GM21447 (cell line): ENCODE measurements around the gene KRTAP19-1.
"Not testable (repeated sequence)": the region's sequence is repeated elsewhere in the genome, so short reads cannot be mapped to it uniquely, and the experiment has no call there.

ENCODE experiments used
- ATAC-seq: cut with Tn5 transposase; IDR thresholded peaks from one replicate; pipeline ENCODE4 v1.9.1; 2021; ENCODE audit not compliant: unreplicated experiment

The KRTAP19-1 gene

DNA sequence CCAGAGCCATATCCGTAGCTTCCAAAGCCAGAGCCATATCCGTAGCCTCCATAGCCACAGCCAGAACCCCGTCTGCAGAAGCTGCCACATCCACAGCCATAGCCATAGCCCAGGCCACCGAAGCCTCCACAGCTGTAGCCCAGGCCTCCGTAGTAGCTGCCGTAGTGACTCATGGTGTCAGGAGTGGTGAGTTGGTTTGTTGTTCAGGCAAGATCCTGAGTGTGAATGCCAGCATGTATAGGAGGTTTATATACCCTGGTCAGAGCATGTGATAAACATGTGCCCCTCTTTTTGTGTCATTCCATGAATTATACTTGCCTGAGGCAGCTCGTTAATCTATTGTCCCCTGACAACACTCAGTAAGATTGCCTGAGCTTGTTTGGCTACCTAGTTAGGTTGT lies at the start of gene KRTAP19-1:
KRTAP19-1 (minus strand) TSS at position 223 of the 400 bp plus-strand sequence; CDS start at position 173, 50 bp downstream.
- ATAC-seq: no peak

GRCh38 chr21:30518876-30519275 lies 38.7 kb upstream of the KRTAP19-1 start:
- ATAC-seq: no peak

GRCh38 chr21:30515681-30516080 lies 35.5 kb upstream of the KRTAP19-1 start:
- no peak for ATAC-seq

DNA sequence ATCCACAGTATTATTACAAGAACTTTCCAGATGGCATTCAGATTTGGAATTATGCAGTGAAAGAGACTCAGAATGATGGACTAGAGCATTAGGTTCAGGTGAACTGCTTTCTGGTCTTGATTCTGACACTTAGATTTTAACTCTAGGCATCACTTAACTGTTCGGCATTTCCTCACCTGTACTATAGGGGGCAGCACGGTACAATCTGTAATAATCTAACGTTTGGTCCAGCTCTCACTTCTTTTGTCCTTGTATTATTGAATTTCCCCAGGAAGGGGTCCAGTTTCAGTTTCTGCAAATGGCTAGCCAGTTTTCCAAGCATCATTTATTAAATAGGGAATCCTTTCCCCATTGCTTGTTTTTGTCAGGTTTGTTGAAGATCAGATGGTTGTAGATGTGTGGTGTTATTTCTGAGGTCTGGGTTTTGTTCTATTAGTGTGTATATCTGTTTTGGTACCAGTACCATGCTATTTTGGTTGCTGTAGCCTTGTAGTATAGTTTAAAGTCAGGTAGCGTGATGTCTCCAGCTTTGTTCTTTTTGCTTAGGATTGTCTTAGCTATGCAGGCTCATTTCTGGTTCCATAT lies 25.5 kb upstream of the KRTAP19-1 start:
- ATAC-seq: not testable (repeated sequence)

DNA sequence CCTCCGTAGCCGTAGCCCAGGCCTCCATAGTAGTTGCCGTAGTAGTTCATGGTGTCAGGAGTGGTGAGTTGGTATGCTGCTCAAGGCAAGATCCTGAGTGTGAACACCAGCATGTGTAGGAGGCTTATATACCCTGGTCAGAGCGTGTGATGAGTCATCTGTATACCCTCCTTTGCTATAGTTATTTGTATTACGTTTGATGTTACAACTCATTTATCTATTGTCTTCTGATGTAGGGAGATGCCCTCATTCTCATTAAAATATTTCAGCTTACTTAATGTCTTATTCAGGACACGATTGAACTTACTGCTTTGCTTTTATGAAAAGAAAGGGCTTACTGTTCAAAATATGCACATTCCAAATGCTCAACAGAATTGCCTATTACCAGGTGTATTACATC lies 21.9 kb upstream of the KRTAP19-1 start, which contains the start of gene KRTAP19-5:
KRTAP19-5 (minus strand) TSS at position 101 of the 400 bp plus-strand sequence; CDS start at position 50, 51 bp downstream.
- no peak for ATAC-seq

DNA sequence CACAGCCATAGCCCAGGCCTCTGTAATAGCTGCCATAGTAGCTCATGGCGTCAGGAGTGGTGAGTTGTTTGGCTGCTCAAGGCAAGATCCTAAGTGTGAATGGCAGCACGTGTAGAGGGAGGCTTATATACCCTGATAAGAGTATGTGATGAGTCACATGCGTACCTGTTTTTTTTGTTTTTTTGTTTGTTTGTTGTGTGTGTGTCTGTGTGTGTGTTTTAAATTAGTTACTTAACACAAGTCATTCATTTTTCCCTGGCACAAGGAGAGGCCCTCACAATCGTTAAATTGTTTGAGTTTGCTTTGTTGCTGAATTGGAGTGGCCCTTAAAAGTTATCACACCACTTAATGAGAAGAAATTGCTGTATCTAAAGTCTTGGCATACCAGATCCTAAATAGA lies 16.9 kb upstream of the KRTAP19-1 start, which contains the start of gene KRTAP19-4:
KRTAP19-4 (minus strand) TSS at position 101 of the 400 bp plus-strand sequence; CDS start at position 46, 55 bp downstream.
- ATAC-seq: no peak

- ATAC-seq: no peak
Measured at GRCh38 chr21:30491963-30492428, 11.8 kb upstream of the KRTAP19-1 start, which contains the start of gene KRTAP19-3. Gene KRTAP19-3, minus strand, starts transcription at chr21:30492013. Its CDS starts 56 bp downstream, at chr21:30491957.

GRCh38 chr21:30487336-30487735 lies 7.2 kb upstream of the KRTAP19-1 start, which contains the start of gene KRTAP19-2:
Gene KRTAP19-2, minus strand, starts transcription at chr21:30487436. Its CDS starts 88 bp downstream, at chr21:30487348.
- ATAC-seq: no peak

- ATAC-seq: no peak
Measured at GRCh38 chr21:30486180-30486579, 6.0 kb upstream of the KRTAP19-1 start.

DNA sequence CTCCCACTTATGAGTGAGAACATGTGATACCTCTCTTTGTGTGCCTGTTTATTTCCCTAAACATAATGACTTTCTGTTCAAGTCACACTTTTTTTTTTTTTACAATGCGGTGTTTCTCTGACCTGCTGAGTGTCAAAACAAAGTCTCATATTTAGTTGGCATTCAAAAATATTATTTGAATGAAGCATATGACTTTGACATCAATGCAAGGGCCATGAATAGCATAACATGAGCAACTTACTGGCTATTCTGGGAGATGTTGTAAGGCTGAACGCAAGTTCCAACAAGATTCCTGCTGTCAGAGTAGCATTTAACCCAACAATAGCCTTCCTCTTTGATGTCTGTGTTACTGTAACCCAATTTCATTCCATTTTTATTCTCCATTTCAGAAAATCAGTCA lies 2.0 kb upstream of the KRTAP19-1 start:
- ATAC-seq: no peak

DNA sequence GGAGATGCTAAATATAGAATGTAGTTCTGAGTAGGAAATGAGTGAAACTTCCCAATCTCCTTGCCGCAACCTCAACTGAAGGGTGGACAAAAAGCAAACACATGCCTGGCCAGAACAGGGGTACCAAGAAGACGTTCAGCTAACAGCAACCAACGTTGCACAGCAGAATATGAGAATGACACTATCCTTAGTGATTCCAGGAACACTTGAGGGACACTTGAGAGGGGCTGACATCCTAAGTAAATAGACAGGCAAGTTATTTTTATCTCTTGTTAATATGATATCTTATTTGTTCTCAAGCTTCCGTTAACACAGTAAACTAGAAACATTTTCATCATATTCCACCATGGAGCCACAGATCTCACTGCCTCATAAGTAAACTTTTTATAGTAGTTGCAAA lies 908 bp downstream of the KRTAP19-1 start:
- ATAC-seq: no peak

GRCh38 chr21:30478004-30478403 lies 2.2 kb downstream of the KRTAP19-1 start:
- no peak for ATAC-seq

- no peak for ATAC-seq
Measured at GRCh38 chr21:30468900-30469714, 11.1 kb downstream of the KRTAP19-1 start.

- no peak for ATAC-seq
Measured at GRCh38 chr21:30463713-30464112, 16.5 kb downstream of the KRTAP19-1 start.

DNA sequence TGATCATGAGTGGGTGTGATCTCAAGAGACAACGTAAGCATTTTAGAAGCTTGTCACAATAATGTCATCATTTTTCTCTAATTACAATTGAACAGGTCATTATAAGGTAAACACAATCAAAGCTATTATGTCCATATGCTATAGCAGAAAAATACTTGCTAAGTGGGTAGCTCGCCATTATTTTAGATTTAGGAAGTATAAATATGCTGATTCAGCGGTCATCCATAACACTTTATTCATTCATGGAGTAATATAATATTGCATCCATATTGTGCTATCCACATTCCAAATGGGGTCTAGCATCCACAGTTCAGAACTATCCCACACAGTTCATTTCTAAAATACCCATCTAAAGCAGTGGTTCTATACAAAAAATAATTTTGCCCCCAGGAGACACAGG lies 31.7 kb downstream of the KRTAP19-1 start:
- no peak for ATAC-seq

- ATAC-seq: no peak
Measured at GRCh38 chr21:30447056-30447455, 33.1 kb downstream of the KRTAP19-1 start.

GRCh38 chr21:30444204-30444603 lies 36.0 kb downstream of the KRTAP19-1 start:
- ATAC-seq: no peak

GRCh38 chr21:30443226-30443625 lies 36.9 kb downstream of the KRTAP19-1 start:
- ATAC-seq: no peak

DNA sequence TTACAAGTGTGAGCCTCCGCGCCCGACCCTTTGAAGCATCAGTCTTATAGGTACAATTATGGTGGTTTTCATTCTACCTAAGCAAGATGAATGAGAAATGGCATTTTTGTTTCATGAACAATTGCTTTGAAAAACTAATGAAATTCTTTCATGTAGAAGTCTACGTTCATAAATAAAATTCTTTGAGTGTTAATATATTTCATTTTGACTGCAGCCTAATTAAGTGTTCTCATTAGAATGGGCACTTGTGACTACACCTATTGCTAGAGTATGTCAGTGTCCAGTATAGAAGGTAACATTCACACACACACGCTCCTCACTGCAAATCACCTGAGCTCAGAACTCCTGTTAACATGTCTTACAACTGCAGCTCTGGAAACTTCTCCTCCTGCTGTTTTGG lies 40.2 kb downstream of the KRTAP19-1 start, which contains the start of gene KRTAP15-1:
KRTAP15-1 (plus strand) TSS at position 301 of the 400 bp plus-strand sequence; CDS start at position 354, 53 bp downstream.
- ATAC-seq: no peak

DNA sequence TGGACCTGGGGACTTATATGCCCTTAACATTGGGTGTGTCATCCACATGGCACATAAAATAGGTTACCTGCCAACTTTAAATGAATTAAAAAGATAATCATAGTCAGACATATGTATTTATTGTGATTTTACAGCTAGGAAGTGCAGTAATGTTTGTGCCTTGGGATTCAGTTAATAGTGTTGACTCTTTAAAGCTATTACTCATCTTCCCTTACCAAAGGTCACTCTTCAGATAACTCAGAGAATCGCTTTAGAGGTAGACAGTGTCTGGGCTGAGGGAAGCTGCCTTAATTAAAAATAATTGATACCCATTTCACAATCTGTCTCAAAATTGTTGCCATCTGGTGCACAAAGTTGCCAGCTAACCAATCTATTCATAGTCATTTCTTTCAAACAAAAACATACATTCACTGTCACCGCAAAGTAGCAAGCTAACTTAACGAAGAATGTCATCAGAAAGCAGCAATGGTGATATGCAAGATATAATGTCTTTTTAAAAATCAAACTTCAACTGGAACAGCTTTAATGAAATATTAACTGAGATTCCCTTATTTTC lies 43.1 kb downstream of the KRTAP19-1 start:
- ATAC-seq: no peak

DNA sequence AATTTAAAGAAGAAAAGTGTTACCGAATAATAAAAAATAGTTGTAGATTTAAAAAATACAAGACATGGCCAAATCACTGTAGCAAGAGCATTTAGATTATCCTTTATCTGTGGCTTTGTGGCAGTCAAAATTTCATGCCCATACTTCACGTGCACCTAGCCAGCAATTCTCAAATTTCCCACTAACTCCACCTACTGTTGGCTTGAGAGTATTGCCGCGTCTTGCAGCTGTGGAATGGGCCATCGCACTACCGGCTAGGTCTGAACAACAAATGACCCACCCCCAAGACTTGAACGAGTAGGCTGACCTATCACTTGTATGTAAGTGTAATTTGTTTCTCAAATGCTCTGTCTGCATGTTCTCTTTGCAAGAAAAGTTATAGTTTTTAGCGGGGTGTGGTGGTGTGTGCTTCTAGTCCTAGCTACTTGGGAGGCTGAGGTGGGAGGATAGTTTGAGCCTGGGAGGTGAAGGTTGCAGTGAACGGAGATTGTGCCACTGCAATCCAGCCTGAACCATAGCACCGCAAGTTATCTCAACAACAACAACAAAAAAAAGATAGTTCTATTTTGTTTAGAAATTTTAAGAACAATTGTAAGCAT lies 46.0 kb downstream of the KRTAP19-1 start:
- no peak for ATAC-seq
